Stomach (tissue), 9 donors: ENCODE data around the gene SGTB. TPM values are rescaled to one million over a fixed set of nuclear protein-coding genes. Genes with fewer than 3 reads are reported as not detected.

Source experiments
- DNase-seq, 2 donors: peaks; one replicate each; pipeline versions ENCODE4 v3.0.0 to v3.0.0-alpha.2; 2013 to 2019
- H3K27ac ChIP-seq, 5 donors: fragments of 200-600 bp in 4 of 5; sonication (generic) in 4 of 5; one replicate each; pipeline ENCODE4 v1.5.1; 2013 to 2019; ENCODE audit warnings: mild to moderate bottlenecking in 1 of 5, moderate library complexity in 1 of 5
- H3K27me3 ChIP-seq, 3 donors: fragments of 200-600 bp; sonication (generic); one replicate each; pipeline ENCODE4 v1.5.1; 2017 to 2019; ENCODE audit warnings: mixed run types in 1 of 3
- H3K36me3 ChIP-seq, 4 donors: fragments of 200-600 bp; sonication (generic); 1 replicate in 3 of 4; 2 replicates in 1 of 4; pipeline ENCODE4 v1.5.1; 2016 to 2019
- H3K4me1 ChIP-seq, 4 donors: fragments of 200-600 bp; sonication (generic); one replicate each; pipeline ENCODE4 v1.5.1; 2016 to 2019
- H3K4me3 ChIP-seq, 4 donors: fragments of 200-600 bp; sonication (generic) in 3 of 4; one replicate each; pipeline ENCODE4 v1.5.1; 2016 to 2019; ENCODE audit warnings: mild to moderate bottlenecking in 1 of 4
- H3K9me3 ChIP-seq, 4 donors: fragments of 200-600 bp; sonication (generic); one replicate each; pipeline ENCODE4 v1.5.1; 2016 to 2019
- EP300 ChIP-seq: sonication (generic); formaldehyde crosslinking; IDR thresholded peaks from one replicate; pipeline ENCODE4 v1.6.1; 2017; ENCODE audit warnings: antibody characterized with exemption
- POLR2A ChIP-seq, 4 donors: fragments of 450-650 bp; IDR thresholded peaks; one replicate each; pipeline ENCODE4 v1.6.1; 2016; ENCODE audit warnings: antibody characterized with exemption in 4 of 4, control low read depth in 2 of 4, mild to moderate bottlenecking in 1 of 4, moderate library complexity in 1 of 4
- POLR2AphosphoS5 ChIP-seq, 3 donors: sonication (generic); formaldehyde crosslinking; IDR thresholded peaks; one replicate each; pipeline ENCODE4 v1.6.1; 2016; ENCODE audit warnings: antibody characterized with exemption in 3 of 3
- WGBS, 5 donors: extraction: QIAGEN DNeasy Blood & Tissue Kit in 3 of 5; methylation state at CpG; one replicate each; pipeline versions ENCODE4 v1.1.5 to v1.1.7; 2013 to 2018; 5-methylcytosine and 5-hydroxymethylcytosine counted together
- intact Hi-C: fragments of 100-400 bp; cut with DNase I; formaldehyde crosslinking; loops from one replicate; pipeline ENCODE4 v1.15.1; 2023; ENCODE audit warnings: low total_unique reads
- polyA plus RNA-seq, 3 donors: library from polyadenylated mRNA; stranded (reverse); fragments of 200-250 nt; gene quantifications; one replicate each; pipeline ENCODE4 v1.2.3, GENCODE V29; 2013
- total RNA-seq, 5 donors: library from RNA; depleted of rRNA; stranded (reverse); fragments of >200 nt; gene quantifications; one replicate each; pipeline versions ENCODE4 v1.1.0 to v1.2.3, GENCODE V29; 2014 to 2016
- TF ChIP-seq, protein P1 (sequence below), 7 experiments: fragments of 450-650 bp in 4 of 7; fragments of 200-600 bp in 3 of 7; sonication (generic) in 3 of 7; IDR thresholded peaks; one replicate each; pipeline ENCODE4 v1.5.1; 2016 to 2019; ENCODE audit warnings: antibody characterized with exemption in 7 of 7, control low read depth in 2 of 7, mild to moderate bottlenecking in 1 of 7
- donor health status: healthy with polysubstance abuse.
- donor health status: Bipolar disorder and iron deficiency.
- donor health status: healthy.

The SGTB gene
- total and polyA plus RNA-seq, 8 donors, result 1.1 to 39.7 (median 3.6) TPM; not detected in 1

DNA sequence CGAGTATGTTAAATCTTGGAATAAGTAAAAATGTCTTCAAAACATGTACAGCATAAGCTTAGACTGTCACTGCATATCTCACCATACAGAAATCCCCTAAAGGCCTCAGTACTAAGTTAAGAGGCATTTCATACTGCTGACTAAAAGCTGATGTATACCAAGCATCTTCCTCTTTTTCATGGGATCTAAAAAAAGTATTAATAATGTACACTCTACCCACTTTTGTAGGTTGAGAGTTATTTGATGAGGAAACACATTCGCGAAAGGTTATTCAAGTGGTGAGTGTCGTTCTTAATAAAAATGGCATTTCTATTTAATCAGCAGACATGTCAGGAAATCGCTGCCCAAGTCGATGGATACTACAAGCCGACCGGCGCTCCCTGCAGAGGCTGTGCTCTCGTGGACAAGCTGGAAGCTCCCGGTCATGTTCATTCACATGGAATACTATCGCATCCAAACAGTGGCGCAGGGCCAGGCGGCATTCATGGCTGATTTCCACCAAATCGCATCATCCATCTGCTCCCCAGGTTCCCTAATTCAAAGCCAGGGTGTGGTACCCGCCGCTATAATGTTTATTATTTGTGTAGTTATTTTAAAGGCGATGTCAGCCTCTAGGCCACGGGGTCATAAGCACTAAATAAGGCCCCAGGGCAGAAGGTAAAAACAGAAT, 724 bp downstream of the SGTB start:
- WGBS, 5 donors, result 3 to 6% (median 4%) methylated on average over 19 of the region's 19 CpGs
- Histone ChIP-seq H3K27ac (peak overlapping the region in 4 of 5 donors; percentile 72 to 85 (median 82)), H3K4me3 (peak overlapping the region; percentile 64 to 99 (median 83)), H3K27me3 (no peaks in the 10 kb centered on the region), H3K4me1 (peaks cover 3 to 30% (median 25%) of the 10 kb centered on the region in 4 donors), H3K9me3 (no peaks in the 10 kb centered on the region), H3K36me3 (peaks cover 0 to 5% (median 2%) of the 10 kb centered on the region in 4 donors)
- intact Hi-C loops, result no loop called here
- TF ChIP-seq, protein P1, sequence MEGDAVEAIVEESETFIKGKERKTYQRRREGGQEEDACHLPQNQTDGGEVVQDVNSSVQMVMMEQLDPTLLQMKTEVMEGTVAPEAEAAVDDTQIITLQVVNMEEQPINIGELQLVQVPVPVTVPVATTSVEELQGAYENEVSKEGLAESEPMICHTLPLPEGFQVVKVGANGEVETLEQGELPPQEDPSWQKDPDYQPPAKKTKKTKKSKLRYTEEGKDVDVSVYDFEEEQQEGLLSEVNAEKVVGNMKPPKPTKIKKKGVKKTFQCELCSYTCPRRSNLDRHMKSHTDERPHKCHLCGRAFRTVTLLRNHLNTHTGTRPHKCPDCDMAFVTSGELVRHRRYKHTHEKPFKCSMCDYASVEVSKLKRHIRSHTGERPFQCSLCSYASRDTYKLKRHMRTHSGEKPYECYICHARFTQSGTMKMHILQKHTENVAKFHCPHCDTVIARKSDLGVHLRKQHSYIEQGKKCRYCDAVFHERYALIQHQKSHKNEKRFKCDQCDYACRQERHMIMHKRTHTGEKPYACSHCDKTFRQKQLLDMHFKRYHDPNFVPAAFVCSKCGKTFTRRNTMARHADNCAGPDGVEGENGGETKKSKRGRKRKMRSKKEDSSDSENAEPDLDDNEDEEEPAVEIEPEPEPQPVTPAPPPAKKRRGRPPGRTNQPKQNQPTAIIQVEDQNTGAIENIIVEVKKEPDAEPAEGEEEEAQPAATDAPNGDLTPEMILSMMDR (IDR thresholded peaks at IDR 0.05), result no peak
- TF ChIP-seq POLR2AphosphoS5 (IDR thresholded peaks at IDR 0.05) (no peak), EP300 (no peak), POLR2A (IDR thresholded peaks at IDR 0.05) (no peak)
- DNase-seq, result peak; percentile 53 to 83

- Histone ChIP-seq H3K36me3 (peaks cover 0 to 16% (median 6%) of the 10 kb centered on the region in 4 donors), H3K4me1 (peaks cover 0 to 22% (median 20%) of the 10 kb centered on the region in 4 donors), H3K4me3 (no peak overlapping the region), H3K9me3 (no peaks in the 10 kb centered on the region), H3K27ac (no peak overlapping the region), H3K27me3 (no peaks in the 10 kb centered on the region)
- TF ChIP-seq EP300, result no peak
- TF ChIP-seq POLR2A (IDR thresholded peaks at IDR 0.05), result no peak
- no peak for TF ChIP-seq POLR2AphosphoS5 (IDR thresholded peaks at IDR 0.05)
- TF ChIP-seq, protein P1 (IDR thresholded peaks at IDR 0.05), result no peak
- no peak for DNase-seq
- intact Hi-C loops, result no loop called here
Measured at GRCh38 chr5:65718576-65719310, 3.2 kb downstream of the SGTB start.

GRCh38 chr5:65708145-65708544, 13.8 kb downstream of the SGTB start:
- no peak overlapping the region for H3K4me3 ChIP-seq
- H3K36me3 ChIP-seq, result peaks cover 0 to 55% (median 45%) of the 10 kb centered on the region in 4 donors
- no peaks in the 10 kb centered on the region for H3K9me3 ChIP-seq
- no peak for TF ChIP-seq EP300
- no peak for TF ChIP-seq POLR2A (IDR thresholded peaks at IDR 0.05)
- H3K4me1 ChIP-seq, result no peaks in the 10 kb centered on the region
- intact Hi-C loops, result no loop called here
- H3K27me3 ChIP-seq, result no peaks in the 10 kb centered on the region
- no peak for DNase-seq
- no peak overlapping the region for H3K27ac ChIP-seq
- WGBS, 5 donors, result 85 to 96% (median 95%) methylated on average over 4 of the region's 4 CpGs

- no peaks in the 10 kb centered on the region for H3K4me1 ChIP-seq
- no peaks in the 10 kb centered on the region for H3K27me3 ChIP-seq
- TF ChIP-seq POLR2AphosphoS5 (IDR thresholded peaks at IDR 0.05) (no peak), EP300 (no peak), POLR2A (IDR thresholded peaks at IDR 0.05) (no peak)
- TF ChIP-seq, protein P1 (IDR thresholded peaks at IDR 0.05), result no peak
- no peak for DNase-seq
- no peak overlapping the region for H3K4me3 ChIP-seq
- intact Hi-C loops, result no loop called here
- H3K9me3 ChIP-seq, result no peaks in the 10 kb centered on the region
- peaks cover 0 to 55% (median 49%) of the 10 kb centered on the region in 4 donors for H3K36me3 ChIP-seq
- WGBS, 5 donors, result 93 to 97% (median 95%) methylated on average over 4 of the region's 4 CpGs
- H3K27ac ChIP-seq, result no peak overlapping the region
Measured at GRCh38 chr5:65707663-65708062, 14.2 kb downstream of the SGTB start.
